Sciatic nerve (tissue), 2 donors: ENCODE results near the gene ALKBH7. TPM values are rescaled to one million over a fixed set of nuclear protein-coding genes. Genes with fewer than 3 reads are reported as not detected.
"Not testable (repeated sequence)": the region's sequence is repeated elsewhere in the genome, so short reads cannot be mapped to it uniquely, and the experiment has no call there.

Experiments used
- ATAC-seq: fragments of 200-7000 bp; cut with Tn5 transposase; one replicate; pipeline ENCODE4 v1.9.1; 2020; ENCODE audit warnings: mild to moderate bottlenecking, moderate library complexity
- DNase-seq: peaks from one replicate; pipeline ENCODE4 v3.0.0-alpha.2; 2020; ENCODE audit warnings: low spot score
- intact Hi-C: fragments of 100-400 bp; cut with DNase I; formaldehyde crosslinking; loops from one replicate; pipeline ENCODE4 v1.14.2; 2022
- total RNA-seq: library from RNA; stranded (reverse); fragmentation: NEBNext Ultra II Directional; extraction: Animal tissue kit (Norgen Biotek cat#: 25700); gene quantifications from one replicate; pipeline ENCODE4 v1.2.1, GENCODE V29; 2021
- donor health status: DM: no; HTN: no; CAD: no.
- donor health status: DM: no; HTN: no; CAD: no.

Gene ALKBH7
- total RNA-seq, 1 donor from 2014 or later = 55.6 TPM

DNA sequence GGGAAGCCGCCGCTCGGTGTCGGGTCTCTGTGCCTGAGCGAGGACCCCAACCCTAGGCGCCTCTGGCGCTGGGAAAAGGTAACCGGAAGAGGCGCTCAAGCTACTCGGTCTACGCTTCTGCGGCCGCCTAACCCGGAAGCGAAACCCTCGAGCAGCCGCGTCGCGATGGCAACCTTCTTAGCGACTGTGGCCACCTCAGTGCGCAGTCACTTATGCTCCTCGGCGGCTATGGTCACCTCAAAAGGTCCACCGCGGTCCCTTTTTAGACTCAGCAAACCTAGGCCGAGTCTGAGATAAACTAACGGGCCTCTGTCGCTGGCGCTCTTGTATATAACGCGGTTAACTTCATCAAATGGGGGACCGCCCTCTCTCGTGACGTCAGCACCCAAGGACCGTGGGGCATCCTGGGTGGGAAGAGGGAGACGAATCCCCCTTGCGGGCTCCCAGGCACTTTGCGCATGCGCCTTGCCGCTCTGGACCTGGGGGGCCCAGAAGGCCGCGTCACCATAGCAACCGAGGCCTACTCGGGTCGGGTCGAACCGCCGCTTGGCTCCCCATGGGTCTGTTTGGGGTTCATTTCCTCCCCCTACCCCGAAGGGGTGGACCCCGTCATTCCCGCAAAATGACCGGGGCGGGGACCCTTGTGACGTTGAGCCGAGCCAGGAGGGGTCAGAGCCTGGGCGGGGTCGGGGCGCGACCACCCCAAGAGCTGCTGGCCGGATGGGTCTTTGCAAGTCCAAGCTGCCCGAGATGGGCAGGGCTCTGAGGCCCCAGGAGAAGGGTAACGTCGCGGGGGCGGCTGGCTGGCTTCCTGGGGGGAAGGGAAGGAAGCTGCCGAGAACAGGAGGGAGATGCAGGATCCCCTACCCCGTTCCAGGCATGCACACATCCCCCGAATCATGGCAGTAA, 20.7 kb downstream of the ALKBH7 start, which contains the start of gene GTF2F1:
Gene GTF2F1 (minus strand): TSS at position 91 of the 909 bp plus-strand sequence. CDS start 169 bp downstream, outside the sequence.
- DNase-seq (peak; percentile 99), ATAC-seq (peak; percentile 98)
- intact Hi-C loops = no loop called here

GRCh38 chr19:6393983-6394412, 21.4 kb downstream of the ALKBH7 start:
- ATAC-seq = no peak
- intact Hi-C loops = no loop called here
- DNase-seq = no peak

DNA sequence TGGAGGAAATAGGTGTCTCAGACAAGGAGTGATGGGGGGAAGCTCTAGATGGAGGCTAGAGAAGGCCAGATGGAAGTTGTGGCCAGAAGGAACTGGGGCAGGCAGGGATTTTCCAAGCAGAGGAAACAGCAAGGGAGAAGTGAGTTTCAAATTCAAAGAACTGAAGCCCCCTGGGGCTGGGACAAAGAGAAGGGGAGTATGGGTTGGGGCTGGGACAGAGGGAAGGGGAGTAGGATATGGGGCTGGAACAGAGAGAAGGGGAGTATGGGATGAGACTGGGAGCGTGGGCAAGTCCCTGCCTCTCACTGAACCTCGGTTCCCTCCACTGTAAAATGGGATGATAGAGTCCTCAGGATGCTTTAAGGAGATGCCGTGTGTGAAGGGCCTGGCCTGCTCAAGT, 22.2 kb downstream of the ALKBH7 start:
- no peak for DNase-seq
- intact Hi-C loops = no loop called here
- ATAC-seq = no peak

DNA sequence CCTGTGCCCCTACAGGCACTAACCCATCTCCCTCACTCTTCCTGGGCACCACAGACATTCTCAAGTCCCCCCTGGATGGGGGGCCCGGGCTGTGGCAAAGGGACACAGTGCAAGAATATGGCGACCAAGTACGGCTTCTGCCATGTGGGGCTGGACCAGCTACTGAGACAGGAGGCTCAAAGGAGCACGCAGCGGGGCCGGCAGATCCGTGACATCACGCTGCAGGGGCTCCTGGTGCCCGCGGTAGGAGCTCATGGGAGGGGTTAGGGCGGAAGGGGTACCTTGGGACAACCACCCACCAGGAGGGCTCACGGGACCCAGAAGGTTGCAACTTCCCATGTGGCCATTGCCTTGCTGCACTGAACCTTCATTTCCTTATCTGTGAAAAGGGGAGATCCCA, 23.7 kb downstream of the ALKBH7 start:
- DNase-seq (no peak), ATAC-seq (no peak)
- intact Hi-C loops = no loop called here

DNA sequence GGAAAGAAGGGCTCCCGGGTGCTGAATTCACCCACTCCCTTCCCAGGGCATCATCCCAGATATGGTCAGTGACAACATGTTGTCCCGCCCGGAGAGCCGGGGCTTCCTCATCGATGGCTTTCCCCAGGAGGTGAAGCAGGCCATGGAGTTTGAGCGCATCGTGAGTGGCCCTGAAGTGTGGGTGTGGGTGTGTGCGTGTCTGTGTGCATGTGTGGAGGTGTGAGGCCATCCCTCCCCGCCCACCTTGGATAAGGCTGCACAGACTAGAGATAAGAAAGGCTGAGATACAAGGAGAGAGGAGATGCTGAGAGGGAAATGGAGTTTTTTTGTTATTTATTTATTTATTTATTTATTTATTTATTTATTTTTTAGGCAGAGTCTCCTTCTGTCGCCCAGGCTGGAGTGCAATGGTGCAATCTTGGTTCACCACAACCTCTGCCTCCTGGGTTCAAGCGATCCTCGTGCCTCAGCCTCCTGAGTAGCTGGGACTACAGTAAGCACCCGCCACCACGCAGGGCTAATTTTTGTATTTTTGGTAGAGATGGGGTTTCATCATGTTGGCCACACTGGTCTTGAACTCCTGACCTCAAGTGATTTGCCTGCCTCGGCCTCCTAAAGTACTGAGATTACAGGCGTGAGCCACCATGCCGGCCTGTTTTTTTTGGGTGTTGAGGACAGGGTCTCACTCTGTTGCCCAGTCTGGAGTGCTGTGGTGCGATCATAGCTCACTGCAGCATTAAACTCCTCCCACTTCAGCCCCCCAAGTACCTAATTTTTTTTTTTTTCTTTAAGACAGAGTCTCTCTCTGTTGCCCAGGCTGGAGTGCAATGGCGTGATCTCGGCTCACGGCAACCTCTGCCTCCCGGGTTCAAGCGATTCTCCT, 27.7 kb downstream of the ALKBH7 start:
- not testable (repeated sequence) for DNase-seq, ATAC-seq
- intact Hi-C loops = loop anchor here (5.0 kb wide), 1 partner anchor 1298 kb away; no protein-coding TSS in a partner anchor

- intact Hi-C loops = loop anchor here (5.0 kb wide), 1 partner anchor 1300 kb away; no protein-coding TSS in a partner anchor
- no peak for DNase-seq
- ATAC-seq = no peak
These were observed 29.5 kb downstream of the ALKBH7 start for GRCh38 chr19:6402058-6402457.

- intact Hi-C loops = loop anchor here (5.0 kb wide), 1 partner anchor 1301 kb away; no protein-coding TSS in a partner anchor
- ATAC-seq = peak; percentile 90
- peak; percentile 78 for DNase-seq
These were observed 30.4 kb downstream of the ALKBH7 start for GRCh38 chr19:6402837-6403608.

- no peak for DNase-seq
- intact Hi-C loops = no loop called here
- no peak for ATAC-seq
These were observed 33.8 kb downstream of the ALKBH7 start for GRCh38 chr19:6406401-6406800.

- DNase-seq = no peak
- intact Hi-C loops = no loop called here
- ATAC-seq = no peak
These were observed 36.8 kb downstream of the ALKBH7 start for GRCh38 chr19:6409346-6409745.

- intact Hi-C loops = no loop called here
- ATAC-seq (peak; percentile 11), DNase-seq (no peak)
These were observed 39.5 kb downstream of the ALKBH7 start for GRCh38 chr19:6412061-6412446.

DNA sequence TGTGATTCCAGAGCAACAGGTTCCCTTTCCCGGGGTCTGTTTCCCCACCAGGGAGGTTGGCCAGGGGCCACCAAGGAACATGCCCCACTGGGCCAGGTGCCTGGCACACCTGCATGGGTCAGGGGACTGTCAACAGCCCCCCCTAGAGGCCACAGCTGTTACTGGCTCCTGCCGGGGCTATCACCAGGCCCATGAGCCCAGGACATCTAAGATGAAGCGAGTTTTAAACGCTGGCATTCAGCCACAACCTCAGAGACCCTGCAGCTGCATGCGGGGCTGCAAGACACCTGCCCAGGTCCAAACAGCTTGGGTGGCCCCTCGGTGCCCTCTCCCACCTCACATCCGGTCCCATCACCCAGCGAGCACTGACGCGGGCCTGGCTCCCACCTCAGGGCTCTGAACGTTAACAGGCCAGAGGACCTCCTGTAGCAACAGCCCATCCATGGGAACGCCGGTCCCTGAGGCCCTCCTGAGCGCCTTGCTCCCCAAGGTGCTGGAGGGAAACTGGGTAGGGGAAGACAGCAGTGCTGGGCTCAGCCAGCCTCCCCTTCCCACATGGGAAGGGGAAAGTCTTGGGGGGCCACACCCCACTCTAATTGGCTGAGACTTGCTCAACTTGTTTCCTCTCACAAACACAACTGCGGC, 40.0 kb downstream of the ALKBH7 start:
- intact Hi-C loops = no loop called here
- ATAC-seq (peak; percentile 76), DNase-seq (no peak)

DNA sequence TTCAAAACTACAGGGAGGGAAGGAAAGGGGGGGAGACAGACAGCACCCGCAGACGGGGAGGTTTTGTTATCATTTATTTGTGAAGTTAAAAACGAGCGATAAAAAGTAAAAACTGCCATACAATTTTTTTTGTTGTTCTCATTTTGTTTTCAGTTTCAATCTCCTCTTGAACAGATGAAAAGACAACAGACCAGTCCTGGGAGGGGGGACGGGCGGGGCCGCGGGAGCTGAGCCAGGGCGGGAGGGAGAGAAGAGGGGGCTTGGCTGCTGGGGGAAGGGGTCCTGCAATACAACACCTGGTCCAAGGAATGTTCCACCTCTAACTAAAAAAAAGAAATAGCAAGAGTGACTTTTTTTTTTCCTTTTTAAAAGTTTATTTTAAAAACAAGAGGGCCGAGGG, 40.7 kb downstream of the ALKBH7 start:
- intact Hi-C loops = no loop called here
- ATAC-seq = no peak

GRCh38 chr19:6413721-6414643, 41.4 kb downstream of the ALKBH7 start:
- DNase-seq (peak; percentile 61), ATAC-seq (peak; percentile 29)
- intact Hi-C loops = no loop called here

More for the DNA sequence above, 40.7 kb downstream of the ALKBH7 start:
- no peak for DNase-seq

DNA sequence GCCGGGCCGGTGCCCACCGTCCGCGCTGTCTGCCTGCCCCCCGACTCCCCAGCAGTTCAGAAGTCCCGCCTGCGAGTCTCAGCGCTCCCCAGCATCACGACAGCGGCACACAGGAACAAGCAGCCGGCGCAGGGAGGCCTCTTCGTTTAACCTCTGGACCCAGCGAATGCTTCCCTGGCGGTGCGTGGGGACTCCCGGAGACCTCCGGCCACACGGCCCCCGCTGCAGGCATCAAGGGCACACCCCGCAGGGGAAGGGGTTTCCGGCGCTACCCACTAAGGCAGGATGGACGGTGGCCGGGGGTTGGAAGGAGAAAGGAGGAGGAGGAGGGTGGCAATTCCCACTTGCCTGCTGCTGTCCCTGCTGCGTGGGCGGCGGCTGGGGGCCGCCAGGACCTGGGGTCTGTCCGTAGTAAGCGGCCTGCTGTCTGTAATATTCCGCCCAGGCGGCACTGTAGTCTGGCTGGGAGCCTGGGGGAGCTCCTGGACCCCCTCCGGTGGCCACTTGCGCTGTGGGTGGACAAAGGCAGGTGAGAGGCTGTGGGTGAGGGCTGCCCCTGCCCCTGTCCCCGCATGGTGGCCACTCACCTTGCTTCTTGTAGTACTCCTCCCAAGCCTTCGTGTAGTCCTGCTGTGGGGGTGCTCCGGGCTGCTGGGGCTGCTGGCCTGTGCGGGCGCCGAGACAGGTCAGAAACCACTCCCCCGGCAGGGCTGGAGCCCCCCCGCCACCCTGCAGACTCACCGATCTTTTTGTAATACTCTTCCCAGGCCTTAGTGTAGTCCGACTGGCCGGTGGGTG, 42.4 kb downstream of the ALKBH7 start:
- DNase-seq (peak; percentile 61), ATAC-seq (no peak)
- intact Hi-C loops = no loop called here

DNA sequence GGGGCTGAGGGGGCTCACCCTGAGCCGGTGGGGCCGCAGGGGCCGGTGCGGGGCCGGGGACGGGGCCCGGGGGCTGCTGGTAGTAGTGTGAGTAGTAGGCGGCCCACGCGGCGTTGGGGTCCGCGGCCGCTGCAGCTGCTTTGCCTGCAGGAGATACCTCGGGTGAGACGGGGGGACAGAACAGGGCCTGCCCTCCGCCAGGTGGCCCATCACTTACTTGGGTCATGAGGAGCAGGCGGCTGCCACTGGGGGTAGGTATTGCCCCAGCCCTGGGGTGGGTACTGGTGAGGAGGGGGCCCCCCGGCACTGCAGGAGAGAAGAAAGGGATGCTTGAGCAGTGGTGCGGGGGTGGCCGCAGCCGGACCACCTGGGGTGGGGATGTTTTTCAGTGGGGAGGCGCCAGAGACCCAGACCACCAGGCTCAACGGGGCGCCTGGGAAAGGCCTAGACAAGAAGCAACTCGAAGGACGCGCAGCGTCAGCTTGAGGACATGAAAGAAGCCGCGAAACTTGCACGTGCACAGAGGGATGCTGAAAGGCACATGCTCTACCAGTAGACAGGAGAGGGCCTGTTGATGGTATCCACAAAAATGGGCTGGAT, 43.1 kb downstream of the ALKBH7 start:
- intact Hi-C loops = no loop called here
- DNase-seq = no peak
- ATAC-seq = no peak
